GM11168 (cell line): ENCODE results near the gene CNTD1.

ENCODE experiments used
- in situ Hi-C: fragments of 300-500 bp; cut with MboI; formaldehyde crosslinking; loops from one replicate; pipeline ENCODE4 v1.12.0; 2022; ENCODE audit warnings: low sequenced_read_pairs; ENCODE audit not compliant: unreplicated experiment

Gene CNTD1

GRCh38 chr17:42797067-42798007, 1.3 kb upstream of the CNTD1 start:
- in situ Hi-C loops, result no loop called here

- in situ Hi-C loops, result no loop called here
Observed at GRCh38 chr17:42798011-42798382, 664 bp upstream of the CNTD1 start.

DNA sequence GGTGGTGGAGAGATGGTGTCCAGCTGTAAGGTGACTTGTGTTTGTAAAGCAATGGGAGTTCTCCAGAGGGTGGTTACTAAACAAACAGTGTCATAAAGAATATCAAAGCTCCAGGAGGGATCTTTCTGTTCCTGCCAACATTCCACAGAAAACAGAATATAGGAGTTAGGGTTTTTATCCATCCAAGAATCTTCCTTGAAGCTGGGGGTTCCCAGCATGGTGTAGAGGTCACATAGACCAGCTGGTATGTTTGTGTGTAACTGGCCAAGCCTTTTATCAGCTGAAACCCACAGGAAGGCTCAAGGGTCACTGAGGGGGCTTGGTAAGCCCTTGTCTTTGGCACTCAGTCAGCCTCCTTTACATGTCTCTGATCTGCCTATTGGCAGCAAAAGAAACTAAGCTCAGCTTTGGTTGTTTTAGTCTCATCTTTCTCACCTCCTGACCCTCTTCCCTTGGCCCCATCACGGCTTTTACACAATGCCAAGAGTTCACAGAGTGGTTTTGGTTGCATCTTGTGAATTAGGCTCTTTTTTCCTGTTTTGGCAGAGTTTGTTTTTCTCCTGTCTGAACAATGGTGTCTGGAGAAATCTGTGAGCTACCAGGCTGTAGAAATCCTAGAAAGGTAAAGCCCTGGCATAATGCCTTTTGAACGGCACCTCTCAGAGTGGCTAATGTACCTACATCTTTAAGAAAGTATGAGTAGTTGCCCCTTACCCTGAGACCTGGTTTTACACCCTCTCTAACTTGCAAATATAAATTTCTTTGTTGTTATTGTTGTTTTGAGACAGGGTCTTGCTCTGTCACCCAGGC, 4.6 kb downstream of the CNTD1 start:
- in situ Hi-C loops, result no loop called here

GRCh38 chr17:42804918-42805367, 6.3 kb downstream of the CNTD1 start:
- in situ Hi-C loops, result no loop called here

GRCh38 chr17:42806249-42806648, 7.6 kb downstream of the CNTD1 start:
- in situ Hi-C loops, result no loop called here

- in situ Hi-C loops, result no loop called here
Observed at GRCh38 chr17:42809250-42809649, 10.6 kb downstream of the CNTD1 start.

DNA sequence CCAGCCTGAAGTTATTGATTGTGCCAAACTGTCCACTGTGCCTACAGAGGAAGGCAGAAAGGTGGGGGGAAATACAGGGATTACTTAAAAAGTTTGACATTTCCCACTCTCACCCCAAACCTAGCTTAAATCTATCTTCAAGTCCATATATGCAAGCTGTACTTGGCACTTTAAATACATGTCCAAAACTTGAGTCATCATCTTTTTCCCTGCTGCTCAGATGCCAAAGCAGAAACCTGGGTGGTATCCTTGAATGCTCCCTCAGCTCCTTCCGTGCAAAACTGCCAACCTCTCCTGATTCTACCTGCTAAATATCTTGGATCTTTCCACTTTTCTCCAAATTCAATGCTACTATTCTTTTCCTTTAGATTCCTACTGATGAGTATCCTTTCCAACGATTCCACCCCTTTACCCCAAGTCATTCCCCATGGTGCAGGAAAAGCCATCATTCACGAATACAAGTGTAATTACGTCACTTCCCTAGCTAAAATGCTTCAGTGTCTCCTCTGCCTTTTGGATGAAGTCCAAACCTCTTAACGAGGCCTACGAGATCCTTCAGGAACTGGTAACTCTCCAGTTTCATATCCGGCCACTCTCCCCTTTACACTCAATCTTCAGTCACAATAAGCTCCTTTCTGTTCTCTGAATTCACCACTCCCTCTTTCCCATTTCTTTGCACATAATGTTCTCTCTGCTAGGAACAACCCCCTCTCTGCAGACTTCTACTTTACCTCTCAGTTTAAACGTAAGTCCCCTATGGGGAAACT, 16.2 kb downstream of the CNTD1 start:
- in situ Hi-C loops, result no loop called here

DNA sequence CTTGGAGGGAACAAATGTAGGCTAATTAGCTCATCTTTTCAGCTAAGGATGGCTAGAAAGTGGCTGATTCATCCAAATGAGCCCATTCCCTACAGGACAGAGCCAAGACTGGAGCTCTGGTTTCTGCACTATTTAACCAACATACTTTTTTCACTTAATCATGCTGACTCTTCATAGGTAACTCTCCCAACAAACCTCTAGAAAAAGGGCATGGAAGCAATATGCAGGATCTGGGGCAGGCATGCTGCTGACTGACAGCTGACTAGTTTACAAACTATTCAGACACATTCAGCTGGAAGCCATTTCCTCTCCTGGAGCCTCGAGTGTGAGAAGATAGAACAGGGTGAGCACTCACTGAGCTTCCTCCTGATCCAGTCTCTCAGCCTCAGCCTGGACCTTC, 19.2 kb downstream of the CNTD1 start:
- in situ Hi-C loops, result no loop called here

DNA sequence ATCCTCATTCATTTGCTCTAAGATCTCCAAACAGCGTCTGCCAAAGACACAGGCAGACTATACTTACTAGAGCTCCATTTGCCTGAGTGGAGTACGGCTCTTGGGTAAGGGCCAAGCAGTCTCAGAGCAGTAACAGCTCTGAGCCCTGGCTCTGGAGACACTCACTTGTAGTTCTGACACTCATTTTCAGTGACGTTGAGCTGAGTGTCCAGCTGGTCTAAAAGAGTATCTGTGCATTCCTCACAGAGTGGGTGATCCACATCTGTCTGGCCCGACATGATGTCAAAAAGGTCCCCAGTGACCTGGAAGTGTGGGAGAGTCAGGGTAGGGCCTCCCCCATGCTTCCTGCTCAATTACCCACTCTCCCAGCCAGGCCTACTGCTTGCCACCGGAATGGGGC, 19.7 kb downstream of the CNTD1 start:
- in situ Hi-C loops, result no loop called here

DNA sequence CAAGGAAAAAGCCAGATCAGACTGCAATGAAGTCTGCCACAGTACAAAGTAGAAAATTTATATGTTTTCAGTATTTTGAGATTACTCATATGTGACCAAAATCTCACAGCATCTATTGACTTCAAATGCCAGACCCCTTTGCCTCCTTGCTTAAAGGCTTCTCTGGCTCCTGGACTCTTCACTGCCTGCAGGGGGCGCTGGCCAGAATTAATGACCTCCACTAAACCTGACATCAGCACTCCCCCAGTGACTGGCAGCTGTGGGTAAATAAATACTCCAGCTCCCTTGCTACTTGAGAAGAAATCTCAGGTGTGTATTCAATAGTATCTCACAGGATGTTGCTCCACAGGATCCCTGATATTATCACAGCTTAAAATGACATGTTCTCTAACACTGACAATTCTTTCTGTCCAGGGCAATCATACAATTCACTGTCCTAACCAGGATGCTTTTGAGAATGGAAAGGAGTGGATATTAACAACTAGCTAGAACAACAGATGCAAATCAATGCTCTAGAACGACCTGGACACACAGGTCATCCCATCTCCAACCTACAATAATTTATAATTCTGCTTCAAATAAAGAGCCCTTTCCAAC, 21.4 kb downstream of the CNTD1 start:
- in situ Hi-C loops, result no loop called here

GRCh38 chr17:42821176-42821575, 22.5 kb downstream of the CNTD1 start:
- in situ Hi-C loops, result no loop called here

DNA sequence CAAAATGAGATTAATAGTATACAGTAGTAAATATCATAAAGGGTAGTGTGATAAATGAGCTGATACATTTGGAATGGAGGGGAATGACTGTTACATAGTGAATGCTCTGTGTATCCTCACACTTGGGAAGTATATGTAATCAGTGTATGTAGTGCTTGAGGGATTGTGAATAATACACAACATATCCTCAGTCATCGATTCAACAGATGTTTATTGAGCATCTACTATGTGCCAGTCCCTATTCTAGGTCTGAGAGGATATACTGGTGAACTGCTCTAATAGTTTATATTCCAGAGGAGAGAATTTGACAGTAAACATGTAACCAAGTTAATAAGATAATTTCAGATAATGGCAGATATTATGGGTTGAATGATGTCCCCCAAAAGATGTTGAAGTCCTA, 28.8 kb downstream of the CNTD1 start:
- in situ Hi-C loops, result no loop called here

- in situ Hi-C loops, result loop anchor here (5.0 kb wide), 1 partner anchor 99 kb away; no protein-coding TSS in a partner anchor
Observed at GRCh38 chr17:42830971-42831370, 32.3 kb downstream of the CNTD1 start.

- in situ Hi-C loops, result loop anchor here (5.0 kb wide), 1 partner anchor 100 kb away; no protein-coding TSS in a partner anchor
Observed at GRCh38 chr17:42832213-42832933, 33.7 kb downstream of the CNTD1 start.

GRCh38 chr17:42832934-42833766, 34.5 kb downstream of the CNTD1 start, which contains the start of gene PSME3:
Gene PSME3, plus strand, starts transcription at chr17:42833397. Its CDS starts 235 bp downstream, at chr17:42833632.
- in situ Hi-C loops, result loop anchor here (5.0 kb wide), 1 partner anchor 101 kb away; no protein-coding TSS in a partner anchor

DNA sequence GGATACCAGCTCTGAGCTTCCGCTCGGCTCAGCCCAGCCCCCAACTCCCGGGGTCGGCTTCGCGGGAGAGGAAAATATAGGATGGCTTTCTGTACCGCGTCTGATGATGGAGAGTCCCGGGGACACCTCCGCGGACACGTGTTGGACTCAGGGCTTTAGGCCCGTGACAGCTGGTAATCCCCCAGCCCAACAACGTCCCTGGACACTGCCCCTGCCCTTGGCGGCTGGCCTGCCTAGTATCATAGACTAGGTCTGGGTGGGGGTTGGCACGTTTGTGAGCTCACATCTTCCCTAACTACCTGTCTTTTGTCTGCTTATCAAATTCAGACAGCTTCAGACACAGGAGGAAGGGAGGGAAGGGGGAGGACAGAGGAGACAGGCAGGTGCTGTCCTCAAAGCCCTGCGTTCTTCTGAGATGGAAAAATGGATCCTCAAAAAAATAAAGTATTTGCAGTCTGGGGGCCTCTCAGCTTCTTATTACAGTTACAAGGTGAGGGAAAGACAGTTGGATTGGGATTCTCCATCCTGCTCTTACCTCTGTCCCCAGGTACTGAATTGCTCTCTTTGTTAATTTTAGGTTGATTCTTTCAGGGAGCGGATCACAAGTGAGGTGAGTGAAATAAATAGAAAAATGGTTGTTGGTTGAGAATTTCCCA, 35.2 kb downstream of the CNTD1 start:
- in situ Hi-C loops, result loop anchor here (5.0 kb wide), 1 partner anchor 102 kb away; no protein-coding TSS in a partner anchor

- in situ Hi-C loops, result no loop called here
Observed at GRCh38 chr17:42835732-42836131, 37.1 kb downstream of the CNTD1 start.
